K562 (cell line): Measurements from ENCODE around the gene TRIM33. TPM values are rescaled to one million over a fixed set of nuclear protein-coding genes. Genes with fewer than 3 reads are reported as not detected.

Experiments
- ARID1B ChIP-seq: fragments of 450-650 bp; IDR thresholded peaks from 2 replicates; pipeline ENCODE4 v1.6.1; 2016; ENCODE audit warnings: antibody characterized with exemption, mild to moderate bottlenecking, inconsistent platforms
- ATF7 ChIP-seq: fragments of 450-650 bp; IDR thresholded peaks from 2 replicates; pipeline ENCODE4 v1.7.1; 2014; ENCODE audit warnings: mild to moderate bottlenecking, moderate library complexity
- CCNT2 ChIP-seq: IDR thresholded peaks from 2 replicates; pipeline ENCODE4 v1.6.1; 2011; ENCODE audit warnings: borderline replicate concordance, low read depth, mild to moderate bottlenecking, moderate library complexity, mixed read lengths, low read length; ENCODE audit not compliant: insufficient read length; ENCODE audit errors: extremely low read depth
- CHD2 ChIP-seq: IDR thresholded peaks from 2 replicates; pipeline ENCODE4 v1.6.1; 2011; ENCODE audit warnings: low read depth, low read length
- DMBX1 ChIP-seq: fragments of 250-450 bp; sonication (Bioruptor Pico); IDR thresholded peaks from 2 replicates; pipeline ENCODE4 v1.8.0; 2022; ENCODE audit warnings: inconsistent platforms, mild to moderate bottlenecking, moderate library complexity, borderline replicate concordance
- EHMT2 ChIP-seq: fragments of 450-650 bp; IDR thresholded peaks from 2 replicates; pipeline ENCODE4 v1.6.1; 2018; ENCODE audit warnings: antibody characterized with exemption
- FOXP1 ChIP-seq: sonication (generic); formaldehyde crosslinking; IDR thresholded peaks from 2 replicates; pipeline ENCODE4 v1.8.0; 2022; ENCODE audit warnings: mild to moderate bottlenecking, missing genetic modification reagents
- GMEB1 ChIP-seq: fragments of 250-450 bp; sonication (Bioruptor Pico); IDR thresholded peaks from 2 replicates; pipeline ENCODE4 v1.4.0; 2020; ENCODE audit warnings: mild to moderate bottlenecking
- HDAC2 ChIP-seq: fragments of 450-650 bp; IDR thresholded peaks from 2 replicates; pipeline ENCODE4 v1.6.1; 2016; ENCODE audit warnings: mild to moderate bottlenecking
- KAT8 ChIP-seq: fragments of 450-650 bp; IDR thresholded peaks from 2 replicates; pipeline ENCODE4 v1.6.1; 2016; ENCODE audit warnings: low read depth, mild to moderate bottlenecking
- KDM1A ChIP-seq, 2 experiments: fragments of 450-650 bp; IDR thresholded peaks; 2 replicates each; pipeline ENCODE4 v1.6.1; 2016; ENCODE audit warnings: mild to moderate bottlenecking in 2 of 2
- MCM3 ChIP-seq: fragments of 450-650 bp; IDR thresholded peaks from 2 replicates; pipeline ENCODE4 v1.6.1; 2016
- SIRT6 ChIP-seq: IDR thresholded peaks from one replicate; pipeline ENCODE4 v1.6.1; 2012; ENCODE audit warnings: low read depth, mild to moderate bottlenecking, control low read depth, inconsistent platforms, low read length, moderate library complexity
- SMARCA5 ChIP-seq: fragments of 450-650 bp; IDR thresholded peaks from 2 replicates; pipeline ENCODE4 v1.6.1; 2016
- SOX6 ChIP-seq: fragments of 450-650 bp; IDR thresholded peaks from 2 replicates; pipeline ENCODE4 v1.6.1; 2014; ENCODE audit warnings: mild to moderate bottlenecking
- SRF ChIP-seq, 2 experiments: fragments of 250-450, 450-650 bp in 1 of 2; sonication (Bioruptor Pico) in 1 of 2; sonication (generic) in 1 of 2; formaldehyde crosslinking; IDR thresholded peaks; 2 replicates each; pipeline versions ENCODE4 v1.5.0 to v1.5.1; 2020 to 2022; ENCODE audit warnings: mild to moderate bottlenecking in 1 of 2, missing genetic modification reagents in 1 of 2
- TRIM28 ChIP-seq: fragments of 450-650 bp; IDR thresholded peaks from 2 replicates; pipeline ENCODE4 v1.6.1; 2017
- TSC22D4 ChIP-seq: fragments of 450-650 bp; IDR thresholded peaks from 2 replicates; pipeline ENCODE4 v1.6.1; 2016; ENCODE audit warnings: missing genetic modification characterization, missing biosample characterization, control low read depth
- UBTF ChIP-seq, 2 experiments: IDR thresholded peaks; 2 replicates each; pipeline ENCODE4 v1.6.1; 2012; ENCODE audit warnings: improper control_type of control experiment in 2 of 2, low read depth in 2 of 2, low read length in 2 of 2, borderline replicate concordance in 1 of 2
- XRCC5 ChIP-seq: fragments of 200-400 bp; formaldehyde crosslinking; IDR thresholded peaks from 2 replicates; pipeline ENCODE4 v1.6.1; 2017; ENCODE audit warnings: low read depth, mild to moderate bottlenecking, low read length
- ZBTB43 ChIP-seq: sonication (generic); formaldehyde crosslinking; IDR thresholded peaks from 2 replicates; pipeline ENCODE4 v1.8.0; 2023; ENCODE audit warnings: mild to moderate bottlenecking, missing genetic modification reagents
- ZFP30 ChIP-seq: fragments of 250-450 bp; sonication (Bioruptor Pico); IDR thresholded peaks from 2 replicates; pipeline ENCODE4 v1.8.0; 2022; ENCODE audit warnings: moderate library complexity, mild to moderate bottlenecking, inconsistent platforms, borderline replicate concordance
- ZNF143 ChIP-seq: sonication (generic); formaldehyde crosslinking; IDR thresholded peaks from 2 replicates; pipeline ENCODE4 v1.9.0; 2022; ENCODE audit warnings: mild to moderate bottlenecking, missing genetic modification reagents
- ZNF23 ChIP-seq: fragments of 250-450 bp; sonication (Bioruptor Pico); IDR thresholded peaks from 2 replicates; pipeline ENCODE4 v1.4.0; 2020; ENCODE audit warnings: mild to moderate bottlenecking
- ZNF282 ChIP-seq: sonication (generic); formaldehyde crosslinking; IDR thresholded peaks from 2 replicates; pipeline ENCODE4 v1.8.1; 2023; ENCODE audit warnings: missing genetic modification reagents
- polyA plus RNA-seq, 8 experiments: library from polyadenylated mRNA; depleted of rRNA in 4 of 8; stranded (reverse) in 5 of 8; unstranded in 3 of 8; fragments of >200 nt; fragmentation: Nextera tagmentation in 2 of 8; fragmentation: Illumina TruSeq in 1 of 8; extraction: Ambion mirVana in 2 of 8; extraction: Trizol in 1 of 8; gene quantifications; 2 replicates each; pipeline versions ENCODE4 v1.2.1 to v1.2.3, GENCODE V29; 2011 to 2014; ENCODE audit warnings: inconsistent platforms in 1 of 8, missing spikeins in 1 of 8
- total RNA-seq, 7 experiments: library from RNA; depleted of rRNA in 6 of 7; stranded (reverse); fragments of >200 nt in 6 of 7; fragmentation: Illumina TruSeq in 2 of 7; extraction: Trizol in 2 of 7; gene quantifications; 2 replicates each; pipeline versions ENCODE4 v1.2.1 to v1.2.3, GENCODE V29; 2011 to 2021; ENCODE audit warnings: low replicate concordance in 1 of 7

The TRIM33 gene
- total and polyA plus RNA-seq, 9 of the 15 experiments (the other 6 are each of a cell fraction or from before 2014, with no cell fraction given), result 9.3 to 58.4 (median 40.2) TPM

- TF ChIP-seq XRCC5, result 0 out of 2 replicates have a peak, but pooled peaks have one; percentile 7
- TF ChIP-seq GMEB1 (CRISPR knock-in tag), result no peak; the same call in 1 of the 2 replicates
- TF ChIP-seq SMARCA5, result 0 out of 2 replicates have a peak, but pooled peaks have one; percentile 6
- TF ChIP-seq ZBTB43, result peak; percentile 17; the same call in 1 of the 2 replicates
- TF ChIP-seq DMBX1 (CRISPR knock-in tag), result no peak
- peak; percentile 83 for TF ChIP-seq ZNF282 (CRISPR knock-in tag)
- TF ChIP-seq CHD2, result peak; percentile 59
- peak in 1 of 2 experiments; percentile 89; a peak in 1 of 4 replicates for TF ChIP-seq KDM1A (IDR thresholded peaks at IDR 0.05)
- peak; percentile 48; the same call in 1 of the 2 replicates for TF ChIP-seq ZNF143 (CRISPR knock-in tag)
- no peak for TF ChIP-seq KAT8
- no peak for TF ChIP-seq MCM3
- TF ChIP-seq SRF (CRISPR knock-in tag; IDR thresholded peaks at IDR 0.05), result no peak
- TF ChIP-seq EHMT2, result no peak
- TF ChIP-seq TSC22D4 (tag), result no peak
- peak; percentile 42; the same call in 1 of the 2 replicates for TF ChIP-seq SOX6
- no peak for TF ChIP-seq ZFP30 (CRISPR knock-in tag)
- TF ChIP-seq ATF7, result peak; percentile 45; the same call in 1 of the 2 replicates
- no peak; the same call in none of the 2 replicates for TF ChIP-seq FOXP1
- peak; percentile 50 to 51; a peak in 1 of 4 replicates for TF ChIP-seq UBTF (IDR thresholded peaks at IDR 0.05; ENCODE audit: borderline replicate concordance in 1 of 2, low read depth in 2 of 2, low read length in 2 of 2)
- TF ChIP-seq SIRT6, result no peak
- TF ChIP-seq HDAC2, result peak; percentile 28; the same call in 1 of the 2 replicates
- TF ChIP-seq ZNF23 (CRISPR knock-in tag), result no peak
- peak; percentile 58 for TF ChIP-seq CCNT2
- TF ChIP-seq ARID1B, result peak; percentile 92
- TF ChIP-seq TRIM28, result no peak
Observed at GRCh38 chr1:114510274-114511031, 550 bp downstream of the TRIM33 start (continued).
